ENCODE data around the gene WIPF2. TPM values are rescaled to one million over a fixed set of nuclear protein-coding genes. Genes with fewer than 3 reads are reported as not detected.

The WIPF2 gene
- total RNA-seq, 2 donors from 2014 or later: 12.6 to 27.0 TPM

GRCh38 chr17:40241252-40241834 lies 22.2 kb downstream of the WIPF2 start:
- DNase-seq (ENCODE audit: low spot score): no peak
- Histone ChIP-seq H3K4me3 (no peak overlapping the region), H3K4me1 (replicated peaks) (no peaks in the 10 kb centered on the region), H3K36me3 (no peaks in the 10 kb centered on the region), H3K27me3 (replicated peaks; ENCODE audit: insufficient read depth) (no peaks in the 10 kb centered on the region), H3K9me3 (no peaks in the 10 kb centered on the region), H3K27ac (no peak overlapping the region)
- WGBS: 84% methylated on average over 4 of the region's 4 CpGs
- no peak for TF ChIP-seq CTCF (IDR thresholded peaks at IDR 0.05)
- no peak for TF ChIP-seq POLR2AphosphoS5 (IDR thresholded peaks at IDR 0.05)
- TF ChIP-seq POLR2A (IDR thresholded peaks at IDR 0.05): no peak
- intact Hi-C loops (cut with DNase I): no loop called here

- H3K4me3 ChIP-seq: no peak overlapping the region
- no peaks in the 10 kb centered on the region for H3K9me3 ChIP-seq
- H3K27ac ChIP-seq: no peak overlapping the region
- no peaks in the 10 kb centered on the region for H3K27me3 ChIP-seq (replicated peaks; ENCODE audit: insufficient read depth)
- TF ChIP-seq POLR2A (IDR thresholded peaks at IDR 0.05) (no peak), CTCF (IDR thresholded peaks at IDR 0.05) (no peak)
- 94% methylated on average over 3 of the region's 3 CpGs for WGBS
- H3K4me1 ChIP-seq (replicated peaks): no peaks in the 10 kb centered on the region
- intact Hi-C loops (cut with DNase I): no loop called here
- H3K36me3 ChIP-seq: no peaks in the 10 kb centered on the region
- no peak for DNase-seq (ENCODE audit: low spot score)
Measured at GRCh38 chr17:40242774-40243173, 23.7 kb downstream of the WIPF2 start.

GRCh38 chr17:40243761-40244160 lies 24.7 kb downstream of the WIPF2 start:
- H3K27me3 ChIP-seq (replicated peaks; ENCODE audit: insufficient read depth): no peaks in the 10 kb centered on the region
- no peaks in the 10 kb centered on the region for H3K36me3 ChIP-seq
- 95% methylated on average over 3 of the region's 3 CpGs for WGBS
- no peaks in the 10 kb centered on the region for H3K9me3 ChIP-seq
- intact Hi-C loops (cut with DNase I): no loop called here
- no peaks in the 10 kb centered on the region for H3K4me1 ChIP-seq (replicated peaks)
- H3K4me3 ChIP-seq: no peak overlapping the region
- no peak for DNase-seq (ENCODE audit: low spot score)
- TF ChIP-seq POLR2A (IDR thresholded peaks at IDR 0.05): no peak
- no peak for TF ChIP-seq CTCF (IDR thresholded peaks at IDR 0.05)
- no peak for TF ChIP-seq POLR2AphosphoS5 (IDR thresholded peaks at IDR 0.05)
- H3K27ac ChIP-seq: no peak overlapping the region

- no peaks in the 10 kb centered on the region for H3K27me3 ChIP-seq (replicated peaks; ENCODE audit: insufficient read depth)
- DNase-seq (ENCODE audit: low spot score): no peak
- H3K4me1 ChIP-seq (replicated peaks): no peaks in the 10 kb centered on the region
- WGBS: 77% methylated on average over 4 of the region's 4 CpGs
- no peak overlapping the region for H3K4me3 ChIP-seq
- intact Hi-C loops (cut with DNase I): no loop called here
- no peak for TF ChIP-seq POLR2A (IDR thresholded peaks at IDR 0.05)
- TF ChIP-seq CTCF (IDR thresholded peaks at IDR 0.05): no peak
- no peak for TF ChIP-seq POLR2AphosphoS5 (IDR thresholded peaks at IDR 0.05)
- H3K27ac ChIP-seq: no peak overlapping the region
- no peaks in the 10 kb centered on the region for H3K36me3 ChIP-seq
- H3K9me3 ChIP-seq: no peaks in the 10 kb centered on the region
Measured at GRCh38 chr17:40244255-40244654, 25.2 kb downstream of the WIPF2 start.

GRCh38 chr17:40247926-40248495 lies 28.9 kb downstream of the WIPF2 start:
- Histone ChIP-seq H3K36me3 (no peaks in the 10 kb centered on the region), H3K27me3 (replicated peaks; ENCODE audit: insufficient read depth) (no peaks in the 10 kb centered on the region), H3K27ac (no peak overlapping the region), H3K4me3 (no peak overlapping the region), H3K9me3 (no peaks in the 10 kb centered on the region), H3K4me1 (replicated peaks) (no peaks in the 10 kb centered on the region)
- intact Hi-C loops (cut with DNase I): no loop called here
- TF ChIP-seq POLR2A (IDR thresholded peaks at IDR 0.05) (no peak), CTCF (IDR thresholded peaks at IDR 0.05) (no peak), POLR2AphosphoS5 (IDR thresholded peaks at IDR 0.05) (no peak)
- 86% methylated on average over 7 of the region's 7 CpGs for WGBS
- DNase-seq (ENCODE audit: low spot score): no peak
